OCI-M1 (cell line): ENCODE results near the gene DENND6B.
"Not testable (repeated sequence)": the region's sequence is repeated elsewhere in the genome, so short reads cannot be mapped to it uniquely, and the experiment has no call there.

Experiments used
- DNase-seq: peaks from one replicate; lab custom pipeline; 2025; lab: John Stamatoyannopoulos, UW

The DENND6B gene

DNA sequence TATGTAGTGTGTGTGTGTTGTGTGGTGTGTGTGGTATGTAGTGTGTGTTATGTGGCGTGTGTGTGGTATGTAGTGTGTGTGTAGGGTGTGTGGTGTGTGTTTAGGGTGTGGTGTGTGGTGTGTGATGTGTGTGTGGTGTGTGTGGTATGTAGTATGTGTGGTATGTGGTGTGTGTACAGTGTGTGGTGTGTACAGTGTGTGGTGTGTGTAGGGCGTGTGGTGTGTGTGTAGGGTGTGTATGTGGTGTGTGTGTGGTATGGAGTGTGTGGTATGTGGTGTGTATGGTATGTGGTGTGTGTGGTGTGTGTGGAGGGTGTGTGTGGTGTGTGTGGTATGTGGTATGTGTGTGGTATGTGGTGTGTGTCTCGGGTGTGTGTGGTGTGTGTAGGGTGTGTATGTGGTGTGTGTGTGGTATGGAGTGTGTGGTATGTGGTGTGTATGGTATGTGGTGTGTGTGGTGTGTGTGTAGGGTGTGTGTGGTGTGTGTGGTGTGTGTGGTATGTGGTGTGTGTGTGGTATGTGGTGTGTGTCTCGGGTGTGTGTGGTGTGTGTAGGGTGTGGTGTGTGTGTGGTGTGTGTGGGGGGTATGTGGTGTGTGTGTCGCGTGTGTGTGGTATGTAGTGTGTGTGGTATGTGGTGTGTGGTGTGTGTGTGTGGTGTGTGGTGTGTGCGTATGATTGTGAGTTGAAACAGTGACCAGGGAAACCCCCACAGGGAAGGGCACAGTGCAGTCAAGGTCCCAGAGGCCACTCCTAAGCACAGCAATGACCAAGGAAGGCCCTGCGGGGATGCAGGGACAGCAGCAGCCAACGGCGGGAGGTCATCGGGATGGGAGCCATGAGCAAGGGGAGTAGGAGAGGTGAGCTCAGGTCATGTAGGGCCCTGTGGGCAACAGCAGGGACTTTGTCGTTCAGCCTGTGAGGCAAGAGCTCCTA, 13.4 kb upstream of the DENND6B start:
- DNase-seq: peak; percentile 28

DNA sequence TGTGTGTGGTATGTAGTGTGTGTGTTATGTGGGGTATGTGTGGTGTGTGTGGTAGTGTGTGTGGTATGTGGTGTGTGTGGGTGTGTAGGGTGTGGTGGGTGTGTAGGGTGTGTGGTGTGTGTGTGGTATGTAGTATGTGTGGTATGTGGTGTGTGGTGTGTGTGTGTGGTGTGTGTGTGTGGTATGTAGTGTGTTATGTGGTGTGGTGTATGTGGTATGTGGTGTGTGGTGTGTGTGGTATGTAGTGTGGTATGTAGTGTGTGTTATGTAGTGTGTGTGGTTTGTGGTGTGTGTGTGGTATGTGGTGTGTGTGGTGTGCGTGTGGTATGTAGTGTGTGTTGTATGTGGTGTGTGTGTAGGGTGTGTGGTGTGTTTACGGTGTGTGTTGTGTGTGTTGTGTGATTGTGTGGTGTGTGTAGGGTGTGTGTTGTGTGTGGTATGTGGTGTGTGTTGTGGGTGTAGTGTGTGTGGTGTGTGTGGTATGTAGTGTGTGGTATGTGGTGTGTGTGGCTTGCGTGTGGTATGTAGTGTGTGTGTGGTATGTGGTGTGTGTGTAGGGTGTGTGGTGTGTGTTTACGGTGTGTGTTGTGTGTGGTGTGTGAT, 12.1 kb upstream of the DENND6B start:
- no peak for DNase-seq

DNA sequence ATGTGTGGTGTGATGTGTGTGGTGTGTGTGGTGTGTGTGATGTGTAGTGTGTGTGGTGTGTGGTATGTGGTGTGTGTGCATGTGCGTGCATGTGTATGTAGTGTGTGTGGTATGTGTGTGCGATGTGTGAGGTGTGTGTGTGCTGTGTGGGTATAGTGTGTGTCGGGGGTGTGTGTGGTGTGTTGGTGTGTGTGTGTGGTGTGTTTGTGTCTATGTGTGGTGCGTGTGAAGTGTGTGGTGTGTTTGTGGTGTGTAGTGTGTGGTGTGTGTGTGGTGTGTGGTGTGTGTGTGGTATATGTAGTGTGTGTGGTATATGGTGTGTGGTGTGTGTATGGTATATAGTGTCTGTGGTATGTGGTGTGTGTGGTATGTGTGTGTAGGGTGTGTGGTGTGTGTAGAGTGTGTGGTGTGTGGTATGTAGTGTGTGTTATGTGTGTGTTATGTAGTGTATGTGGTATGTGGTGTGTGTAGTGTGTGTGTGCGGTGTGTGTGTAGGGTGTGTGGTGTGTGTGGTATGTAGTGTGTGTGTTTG, 11.3 kb upstream of the DENND6B start:
- DNase-seq: no peak

DNA sequence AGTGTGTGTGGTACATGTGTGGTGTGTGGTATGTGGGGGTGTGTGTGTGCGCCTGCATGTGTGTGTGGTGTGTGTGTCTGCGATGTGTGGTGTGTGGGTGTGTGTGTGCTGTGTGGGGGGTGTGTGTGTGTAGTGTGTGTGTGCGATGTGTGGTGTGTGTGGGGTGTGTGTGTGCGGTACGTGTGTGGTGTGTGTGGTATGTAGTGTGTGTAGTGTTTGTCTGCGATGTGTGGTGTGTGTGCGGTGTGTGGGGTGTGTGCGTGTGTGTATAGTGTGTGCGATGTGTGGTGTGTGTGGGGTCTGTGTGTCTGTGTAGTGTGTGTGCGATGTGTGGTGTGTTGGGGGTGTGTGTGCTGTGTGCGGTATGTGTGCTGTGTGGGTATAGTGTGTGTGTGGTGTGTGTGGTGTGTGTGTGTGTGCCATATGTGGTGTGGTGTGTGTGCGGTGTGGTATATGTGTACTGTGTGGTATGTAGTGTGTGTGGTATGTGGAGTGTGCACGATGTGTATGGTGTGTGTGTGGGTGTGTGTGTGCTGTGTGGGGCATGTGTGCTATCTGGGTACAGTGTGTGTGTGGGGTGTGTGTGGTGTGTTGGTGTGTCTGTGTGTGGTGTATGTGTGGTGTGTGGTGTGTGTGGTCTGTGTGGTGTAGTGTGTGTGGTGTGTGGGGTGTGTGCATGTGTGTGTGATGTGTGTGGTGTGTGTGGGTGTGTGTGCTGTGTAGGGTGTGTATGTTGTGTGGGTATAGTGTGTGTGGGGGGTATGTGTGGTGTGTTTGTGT, 10.6 kb upstream of the DENND6B start:
- no peak for DNase-seq

DNA sequence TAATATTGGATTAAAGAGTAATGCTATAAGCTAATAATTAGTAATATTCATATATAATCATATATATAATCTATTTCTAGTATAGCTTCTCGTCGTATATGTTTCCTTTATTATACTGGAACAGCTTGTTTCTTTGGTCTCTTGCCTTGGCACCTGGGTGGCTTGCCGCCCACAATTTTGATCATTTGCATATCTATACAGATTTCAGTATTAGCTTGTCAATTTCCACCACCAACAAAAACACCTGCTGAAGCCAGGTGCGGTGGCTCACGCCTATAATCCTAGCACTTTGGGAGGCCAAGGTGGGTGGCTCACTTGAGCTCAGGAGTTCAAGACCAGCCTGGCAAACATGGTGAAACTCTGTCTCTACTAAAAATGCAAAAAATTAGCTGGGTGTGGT, 7.6 kb upstream of the DENND6B start:
- not testable (repeated sequence) for DNase-seq

DNA sequence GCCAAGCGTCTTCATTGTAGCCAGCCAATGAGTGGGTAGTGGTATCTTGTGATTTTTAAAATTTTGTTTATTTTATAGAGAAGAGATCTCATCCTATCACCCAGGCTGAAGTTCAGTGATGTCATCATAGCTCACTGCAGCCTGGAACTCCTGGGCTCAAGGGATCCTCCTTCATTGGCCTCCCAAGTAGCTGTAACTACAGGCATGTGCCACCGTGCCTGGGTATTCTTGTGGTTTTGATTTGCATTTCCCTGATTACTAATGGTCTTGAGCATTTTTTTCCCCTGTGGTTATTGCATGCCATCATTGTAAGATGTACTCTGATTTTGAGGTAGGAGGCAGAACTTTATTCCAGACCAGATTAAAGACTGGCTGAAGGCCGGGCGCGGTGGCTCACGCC, 2.4 kb upstream of the DENND6B start:
- no peak for DNase-seq

DNA sequence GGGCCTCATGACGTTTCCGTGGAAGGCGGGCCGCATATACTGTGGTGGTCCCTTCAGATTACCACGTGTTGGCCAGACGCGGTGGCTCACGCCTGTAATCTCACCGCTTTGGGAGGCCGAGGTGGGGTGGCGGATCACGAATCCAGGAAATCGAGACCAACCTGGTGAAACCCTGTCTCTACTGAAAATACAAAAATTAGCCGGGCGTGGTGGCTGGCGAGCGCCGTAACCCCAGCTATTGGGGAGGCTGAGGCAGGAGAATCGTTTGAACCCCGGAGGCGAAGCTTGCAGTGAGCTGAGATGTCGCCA, 853 bp upstream of the DENND6B start:
- no peak for DNase-seq

DNA sequence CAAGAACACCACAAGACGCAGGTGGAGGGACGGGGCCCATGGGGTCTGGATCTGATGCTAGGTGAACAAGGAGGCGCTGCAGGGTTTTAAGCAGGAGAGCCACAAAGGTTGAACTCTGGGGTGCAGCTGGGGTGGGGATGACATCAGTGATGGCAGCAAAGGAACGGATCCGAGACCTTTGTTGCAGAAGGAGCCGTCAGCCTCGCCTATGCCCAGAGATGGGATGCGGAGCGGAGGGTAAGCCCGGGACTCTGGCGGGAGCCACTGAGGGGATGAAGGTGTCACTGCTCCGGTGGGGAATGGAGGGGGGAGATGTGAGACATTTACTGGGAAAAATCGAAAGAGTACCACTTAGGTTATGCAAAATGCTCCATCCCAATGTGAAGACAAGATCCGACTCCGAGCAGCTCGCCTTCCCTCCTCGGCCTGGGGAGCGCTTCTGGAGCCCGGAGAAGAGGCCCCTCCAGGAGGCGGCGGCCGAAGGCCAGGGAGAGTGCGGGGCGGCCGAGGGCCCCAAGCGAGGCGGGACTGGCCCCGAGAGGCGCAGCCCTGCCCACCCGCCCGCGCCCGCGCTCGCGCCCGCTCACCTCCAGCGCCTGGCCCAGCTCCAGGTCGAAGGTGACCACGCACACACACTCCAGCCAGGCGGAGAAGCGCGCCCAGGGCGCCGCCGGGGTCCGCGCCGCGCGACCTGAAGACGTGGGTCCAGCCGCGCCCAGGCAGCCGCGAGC, 422 bp downstream of the DENND6B start:
- DNase-seq: no peak

DNA sequence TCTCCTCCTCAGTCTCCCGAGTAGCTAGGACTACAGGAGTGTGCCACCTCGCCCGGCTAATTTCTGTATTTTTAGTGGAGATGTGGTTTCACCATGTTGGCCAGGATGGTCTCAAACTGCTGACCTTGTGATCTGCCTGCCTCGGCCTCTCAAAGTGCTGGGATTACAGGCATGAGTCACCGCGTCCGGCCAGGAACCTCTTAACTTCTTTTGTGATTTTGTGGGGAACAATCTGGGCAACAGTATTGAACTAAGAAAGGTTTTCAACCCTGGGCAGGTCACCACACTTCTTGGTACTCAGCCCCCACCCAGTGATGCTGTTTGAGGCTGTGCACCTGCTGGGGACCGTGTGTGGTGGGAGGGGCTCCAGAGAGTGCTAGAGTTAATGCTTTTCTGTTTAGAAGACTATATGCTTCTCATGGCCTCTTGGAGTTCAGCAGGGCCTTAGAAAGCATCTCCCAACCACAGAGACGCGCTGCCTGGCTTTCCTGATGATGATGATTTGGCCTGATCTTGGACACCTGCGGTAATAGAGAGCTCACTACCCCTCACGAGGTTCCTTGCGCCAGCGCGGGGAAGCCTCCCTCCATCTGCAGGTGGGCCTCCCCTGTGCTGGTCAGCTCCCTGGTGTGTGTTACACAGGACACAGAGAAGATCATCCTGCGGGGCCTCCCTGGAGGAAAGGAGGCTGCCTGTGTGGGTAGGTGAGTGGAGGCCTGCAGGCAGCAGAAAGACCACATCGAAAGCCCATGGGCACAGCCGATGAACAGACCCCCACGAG, 1.2 kb downstream of the DENND6B start:
- no peak for DNase-seq

DNA sequence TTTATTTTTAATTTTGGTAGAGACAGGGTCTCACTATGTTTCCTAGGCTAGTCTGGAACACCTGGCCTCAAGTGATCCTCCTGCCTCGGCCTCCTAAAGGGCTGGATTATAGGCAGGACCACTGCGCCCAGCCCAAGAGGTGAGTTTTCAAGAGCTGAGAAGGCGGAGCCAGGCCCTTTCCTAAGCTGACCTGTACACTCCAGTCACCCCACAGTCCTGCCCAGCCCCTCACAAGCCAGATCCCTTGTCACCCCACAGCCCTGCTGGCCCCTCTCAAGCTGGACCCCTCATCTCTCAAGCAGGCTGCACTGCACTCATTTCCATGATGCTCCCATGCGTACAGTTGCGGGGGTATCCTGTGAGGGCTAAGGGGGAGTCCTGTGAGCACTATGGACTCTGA, 2.9 kb downstream of the DENND6B start:
- no peak for DNase-seq

DNA sequence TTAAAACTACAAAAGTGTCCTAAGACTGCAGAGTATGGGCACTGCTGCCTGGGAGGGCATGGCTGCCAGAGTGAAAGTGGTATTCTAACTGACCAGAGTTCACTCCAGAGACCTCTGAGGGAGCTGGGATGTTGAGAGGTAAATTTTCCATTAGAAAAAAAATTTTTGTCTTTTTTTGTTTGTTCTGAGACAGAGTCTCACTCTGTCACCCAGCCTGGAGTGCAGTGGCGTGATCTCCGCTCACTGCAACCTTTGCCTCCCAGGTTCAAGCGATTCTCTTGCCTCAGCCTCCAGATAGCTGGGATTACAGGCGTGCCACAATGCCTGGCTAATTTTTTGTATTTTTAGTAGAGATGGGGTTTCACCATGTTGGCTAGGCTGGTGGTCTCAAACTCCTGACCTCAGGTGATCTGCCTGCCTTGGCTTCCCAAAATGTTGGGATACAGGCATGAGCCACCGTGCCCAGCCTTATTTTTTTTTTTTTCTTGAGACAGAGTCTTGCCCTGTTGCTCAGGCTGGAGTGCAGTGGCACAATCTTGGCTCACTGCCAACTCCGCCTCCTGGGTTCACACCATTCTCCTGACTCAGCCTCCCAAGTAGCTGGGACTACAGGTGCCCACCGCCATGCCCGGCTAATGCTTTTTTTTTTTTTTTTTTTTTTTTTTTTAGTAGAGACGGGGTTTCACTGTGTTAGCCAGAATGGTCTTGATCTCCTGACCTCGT, 4.3 kb downstream of the DENND6B start:
- not testable (repeated sequence) for DNase-seq

DNA sequence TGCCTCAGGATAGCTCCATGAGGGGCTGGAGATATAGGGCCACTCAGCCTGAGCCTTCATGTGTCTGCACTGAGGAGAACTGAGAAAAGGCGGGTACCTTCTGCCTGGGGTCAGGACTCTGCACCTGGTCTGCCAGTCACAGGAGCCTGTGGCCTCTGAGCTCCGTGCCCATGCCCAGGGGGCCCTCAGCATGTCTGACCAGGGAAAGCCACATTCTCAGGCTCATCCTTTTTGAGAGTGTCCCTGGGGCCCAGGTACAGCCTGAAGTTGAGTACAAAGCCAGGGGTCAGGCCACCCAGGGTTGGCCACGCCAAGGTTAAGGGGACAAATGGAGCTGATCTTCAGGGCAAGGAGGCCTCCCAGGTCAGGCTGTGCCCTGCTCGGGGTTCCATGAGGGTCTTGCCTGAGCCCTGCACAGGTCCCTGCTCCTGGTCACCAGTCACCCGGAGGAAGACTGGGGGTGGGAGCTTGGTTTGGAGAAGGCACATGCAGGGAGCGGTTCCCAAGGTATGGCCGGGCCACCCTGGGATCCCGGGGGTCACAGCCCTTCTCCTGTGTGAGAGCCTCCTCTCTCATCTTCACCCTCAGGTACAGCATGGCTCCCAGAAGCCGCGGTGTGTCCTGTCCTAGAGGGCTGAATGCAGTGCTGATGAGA, 6.0 kb downstream of the DENND6B start:
- DNase-seq: no peak

DNA sequence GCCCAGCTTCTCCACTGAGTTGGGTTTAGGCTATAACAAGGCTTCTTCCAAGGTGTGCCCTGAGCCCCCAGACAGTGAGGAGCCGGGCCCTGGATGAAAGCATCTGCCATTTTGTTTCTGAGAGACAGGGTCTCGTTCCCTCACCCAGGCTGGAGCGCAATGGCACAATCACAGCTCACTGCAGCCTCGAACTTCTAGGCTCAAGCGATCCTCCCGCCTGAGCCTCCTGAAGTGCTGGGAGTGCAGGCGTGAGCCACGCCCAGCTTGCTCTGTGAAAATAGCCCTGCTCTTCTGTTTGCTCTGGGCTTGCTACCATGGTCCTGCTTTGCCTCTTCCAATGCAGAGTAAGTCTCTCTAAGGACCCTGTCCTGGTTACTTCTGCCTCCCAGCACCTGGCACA, 6.7 kb downstream of the DENND6B start:
- DNase-seq: no peak

DNA sequence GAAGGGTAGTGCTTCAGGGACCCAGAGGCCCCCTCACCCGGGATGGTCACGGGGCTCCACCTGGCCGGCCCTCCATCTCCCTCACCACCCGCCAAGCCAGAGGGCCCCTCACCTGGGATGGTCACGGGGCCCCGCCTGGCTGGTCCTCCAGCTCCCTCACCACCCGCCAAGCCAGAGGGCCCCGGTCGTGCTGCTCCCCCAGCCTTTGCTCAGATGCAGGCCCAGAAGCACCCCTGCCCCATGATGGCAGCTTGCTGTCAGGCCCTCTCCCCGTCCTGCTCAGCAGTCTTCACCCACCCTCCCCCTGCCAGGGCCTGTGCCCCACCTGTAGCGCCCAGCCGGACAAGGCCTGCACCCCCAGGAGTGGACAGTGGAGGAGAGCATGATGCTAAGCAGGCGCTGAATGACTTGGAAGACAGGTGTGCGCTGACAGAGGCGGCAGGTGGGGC, 7.3 kb downstream of the DENND6B start:
- no peak for DNase-seq

DNA sequence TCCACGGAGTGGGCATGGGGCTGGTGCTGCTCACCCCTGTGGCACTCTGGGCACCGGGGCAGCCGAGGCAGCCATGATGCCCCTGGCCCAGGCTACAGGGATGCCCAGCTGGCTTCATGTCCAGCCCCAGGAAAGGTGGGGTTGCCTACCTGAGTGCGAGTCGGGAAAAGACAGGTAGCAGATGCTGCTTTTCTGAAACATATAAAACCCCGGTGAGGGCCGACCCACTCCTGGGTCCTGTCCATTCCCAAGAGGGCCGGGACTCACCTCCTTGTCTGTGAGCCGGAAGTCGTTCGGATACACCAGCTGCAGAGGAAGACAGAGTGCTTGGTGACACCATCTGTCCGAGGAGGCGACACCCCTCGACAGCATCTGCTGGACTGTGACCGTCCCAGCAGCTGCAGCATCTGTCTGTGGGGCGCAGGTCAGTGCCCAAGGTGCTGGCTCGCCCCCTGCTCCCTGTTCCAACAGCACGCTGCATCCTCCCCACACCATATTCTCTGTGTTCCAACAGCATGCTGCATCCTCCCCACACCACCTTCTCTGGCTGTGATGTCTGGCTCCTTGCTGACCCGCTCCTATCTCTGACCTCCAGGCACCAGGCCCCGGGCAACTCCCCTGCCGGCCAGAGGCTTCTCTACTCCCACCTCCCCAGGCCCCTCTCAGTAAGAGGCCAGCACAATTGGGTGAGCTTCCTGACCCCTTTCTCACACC, 8.0 kb downstream of the DENND6B start:
- no peak for DNase-seq

DNA sequence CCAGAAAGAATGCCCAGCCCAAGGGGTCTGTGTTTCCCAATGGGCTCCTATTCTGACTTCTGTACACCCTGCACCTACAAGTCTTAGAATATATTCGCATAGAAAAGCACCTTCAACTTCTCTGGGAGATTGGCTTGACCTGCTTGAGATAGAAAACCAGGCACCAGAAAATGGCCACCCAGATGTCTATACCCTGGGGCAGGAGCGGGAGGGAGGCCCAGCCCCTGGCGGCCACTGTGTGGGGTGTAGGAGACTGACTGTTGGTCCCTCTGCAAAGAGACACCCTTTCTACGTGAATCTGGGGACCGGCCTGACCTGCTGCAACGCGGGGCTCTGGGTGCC, 8.5 kb downstream of the DENND6B start:
- no peak for DNase-seq

DNA sequence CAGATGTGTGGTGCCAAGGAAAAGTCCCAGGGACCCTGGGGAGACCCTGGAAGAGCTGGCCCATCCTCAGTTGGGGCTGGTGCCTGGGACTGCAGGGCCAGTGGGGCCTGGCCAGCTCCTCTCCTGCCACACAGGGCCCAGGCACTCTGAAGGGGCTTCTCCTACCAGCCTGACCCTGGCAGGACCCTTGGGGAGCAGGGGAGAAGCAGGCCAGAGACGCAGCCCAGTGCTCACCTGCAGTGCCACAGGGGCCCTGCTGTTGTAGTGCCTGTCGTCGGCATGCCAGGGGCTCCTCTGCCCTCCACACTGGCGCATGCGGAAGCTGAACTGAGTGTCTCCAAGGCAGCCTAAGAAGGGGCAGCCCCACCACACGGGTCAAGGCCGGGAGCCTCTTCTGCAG, 9.1 kb downstream of the DENND6B start:
- DNase-seq: no peak

DNA sequence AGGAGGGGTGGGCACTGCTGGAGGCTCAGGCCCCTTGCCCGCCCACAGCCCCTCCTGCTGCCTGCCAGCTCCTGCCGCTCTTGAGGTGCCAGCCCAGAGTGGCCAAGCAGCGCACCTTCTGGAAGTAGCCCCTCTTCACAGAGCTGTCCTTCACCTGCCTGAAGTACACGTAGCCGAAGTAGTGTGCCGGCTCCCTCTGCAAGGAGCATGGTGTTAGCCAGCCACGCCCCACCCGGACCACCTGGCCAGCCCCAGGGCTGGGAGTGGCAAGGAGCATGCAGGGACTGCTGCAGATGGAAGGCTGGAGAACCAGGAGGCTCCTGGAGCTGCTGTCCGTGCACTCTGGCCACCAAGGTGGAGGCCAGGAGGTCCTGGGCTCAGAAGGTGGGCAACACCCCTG, 9.6 kb downstream of the DENND6B start:
- no peak for DNase-seq
